A172 (cell line): ENCODE results near the gene ARMC3. TPM values are rescaled to one million over a fixed set of nuclear protein-coding genes. Genes with fewer than 3 reads are reported as not detected.
"Not testable (repeated sequence)": the region's sequence is repeated elsewhere in the genome, so short reads cannot be mapped to it uniquely, and the experiment has no call there.

Experiments
- DNase-seq: peaks from one replicate; pipeline ENCODE4 v3.0.0-alpha.2; 2015; ENCODE audit warnings: low spot score
- total RNA-seq: library from RNA; depleted of rRNA; stranded (reverse); fragments of >200 nt; shearing (Covaris generic); gene quantifications from 2 replicates; pipeline ENCODE4 v1.2.3, GENCODE V29; 2014

ARMC3 gene
- total RNA-seq, 1 experiment from 2014 or later: 0.31 TPM

DNA sequence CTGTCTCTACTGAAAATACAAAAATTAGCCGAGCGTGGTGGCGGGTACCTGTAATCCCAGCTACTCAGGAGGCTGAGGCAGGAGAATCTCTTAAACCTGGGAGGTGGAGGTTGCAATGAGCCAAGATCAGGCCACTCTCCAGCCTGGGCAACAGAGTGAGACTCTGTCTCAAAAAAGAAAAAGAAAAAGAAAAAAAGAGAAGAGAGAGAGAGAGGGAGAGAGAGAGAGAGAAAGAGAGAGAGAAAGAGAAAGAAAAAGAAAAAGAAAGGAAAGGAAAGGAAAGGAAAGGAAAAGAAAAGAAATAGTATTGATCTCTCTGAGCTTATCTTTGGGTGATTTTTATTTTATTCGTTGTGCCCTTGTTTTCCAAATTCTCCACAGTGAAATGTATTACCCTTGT is 1.2 kb downstream of the ARMC3 start:
- DNase-seq: not testable (repeated sequence)

DNA sequence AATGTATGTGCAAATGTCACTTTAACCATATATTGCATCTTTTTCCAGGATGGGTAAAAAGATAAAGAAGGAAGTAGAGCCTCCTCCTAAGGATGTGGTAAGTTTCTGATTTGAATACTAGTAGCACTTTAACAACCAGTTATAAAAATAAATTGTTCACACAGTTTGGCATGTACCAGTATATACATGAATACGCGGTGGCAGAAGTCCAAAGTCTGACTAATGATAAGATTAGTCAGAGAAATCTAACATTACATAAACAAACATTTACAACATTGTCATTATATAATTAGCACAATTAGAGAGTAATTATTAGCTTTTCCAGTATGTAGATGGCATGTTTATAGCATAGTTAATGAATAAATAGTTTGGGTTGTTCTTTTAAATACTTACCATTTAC is 4.1 kb downstream of the ARMC3 start:
- peak; percentile 67 for DNase-seq

GRCh38 chr10:22932626-22933370 is 4.9 kb downstream of the ARMC3 start:
- DNase-seq: no peak

- DNase-seq: no peak
Measured at GRCh38 chr10:22934726-22935125, 6.9 kb downstream of the ARMC3 start.

GRCh38 chr10:22942437-22942836 is 14.6 kb downstream of the ARMC3 start:
- no peak for DNase-seq

DNA sequence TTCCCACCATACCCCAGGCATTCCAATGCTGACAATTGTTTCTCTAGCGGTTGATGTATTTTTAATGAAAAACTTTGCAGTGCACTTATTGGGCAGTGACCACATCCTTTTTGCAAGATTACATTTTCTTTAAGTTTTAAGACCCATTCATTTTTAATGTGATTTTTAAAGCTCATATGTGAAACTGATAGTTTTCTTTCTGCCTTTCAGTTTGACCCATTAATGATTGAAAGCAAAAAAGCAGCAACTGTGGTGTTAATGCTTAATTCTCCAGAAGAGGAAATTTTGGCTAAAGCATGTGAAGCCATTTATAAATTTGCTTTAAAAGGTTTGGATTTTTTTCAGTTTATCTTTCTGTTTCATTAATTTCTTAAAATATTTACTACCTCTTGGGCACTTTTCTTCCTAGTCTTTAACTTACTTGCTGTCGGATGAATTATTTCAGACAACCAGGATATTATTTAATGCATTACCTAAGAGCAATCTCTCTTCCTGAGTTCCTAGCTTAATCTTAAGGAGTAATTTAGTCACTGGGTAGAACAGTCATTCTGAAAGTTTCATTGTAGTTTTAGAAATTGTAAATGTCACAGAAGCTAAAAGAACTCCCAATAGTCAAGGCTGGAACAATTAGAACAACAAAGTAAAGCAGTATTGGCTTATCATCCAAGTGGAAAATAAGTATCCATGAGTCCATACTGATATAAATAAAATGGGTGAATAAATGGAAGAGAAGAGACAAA is 18.3 kb downstream of the ARMC3 start:
- no peak for DNase-seq

DNA sequence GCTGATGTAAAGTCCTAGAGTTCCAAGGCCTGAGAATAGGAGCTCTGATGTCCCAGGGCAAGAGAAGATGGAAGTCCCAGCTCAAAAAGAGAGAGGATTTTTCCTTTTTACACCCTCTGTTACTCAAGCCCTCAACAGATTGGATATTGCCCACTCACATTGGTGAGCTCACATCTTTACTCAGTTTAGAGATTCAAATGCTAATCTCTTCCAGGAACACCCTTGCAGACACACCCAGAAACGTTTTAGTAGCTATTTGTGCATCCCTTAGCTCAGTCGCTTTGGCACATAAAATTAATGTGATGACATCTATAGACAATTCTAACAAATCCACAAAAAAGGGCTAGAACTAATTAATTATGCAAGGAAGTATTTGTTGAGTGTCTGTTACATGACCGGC is 27.1 kb downstream of the ARMC3 start:
- no peak for DNase-seq

DNA sequence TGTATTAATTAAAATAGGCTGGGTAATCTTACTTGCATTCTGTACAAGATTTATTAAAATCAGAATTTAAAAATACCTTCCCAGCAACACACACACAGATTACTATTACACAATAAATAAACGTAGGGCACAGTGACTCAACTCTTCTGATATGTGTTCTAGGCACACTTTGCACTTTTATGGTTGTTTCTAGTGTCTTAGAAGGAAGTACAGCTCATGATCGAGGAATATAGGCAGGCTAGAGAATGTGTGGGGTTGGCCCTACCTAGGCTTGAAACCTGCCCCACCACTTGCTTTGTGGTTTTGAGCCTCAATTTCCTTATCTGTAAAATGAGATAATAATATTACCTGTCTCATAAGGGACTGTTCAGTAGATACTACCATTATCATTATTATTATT is 30.5 kb downstream of the ARMC3 start:
- DNase-seq: no peak

- DNase-seq: no peak
Measured at GRCh38 chr10:22959292-22959691, 31.4 kb downstream of the ARMC3 start.

GRCh38 chr10:22959950-22960349 is 32.1 kb downstream of the ARMC3 start:
- no peak for DNase-seq

- no peak for DNase-seq
Measured at GRCh38 chr10:22962817-22963216, 35.0 kb downstream of the ARMC3 start.

GRCh38 chr10:22969704-22970103 is 41.9 kb downstream of the ARMC3 start:
- DNase-seq: no peak

DNA sequence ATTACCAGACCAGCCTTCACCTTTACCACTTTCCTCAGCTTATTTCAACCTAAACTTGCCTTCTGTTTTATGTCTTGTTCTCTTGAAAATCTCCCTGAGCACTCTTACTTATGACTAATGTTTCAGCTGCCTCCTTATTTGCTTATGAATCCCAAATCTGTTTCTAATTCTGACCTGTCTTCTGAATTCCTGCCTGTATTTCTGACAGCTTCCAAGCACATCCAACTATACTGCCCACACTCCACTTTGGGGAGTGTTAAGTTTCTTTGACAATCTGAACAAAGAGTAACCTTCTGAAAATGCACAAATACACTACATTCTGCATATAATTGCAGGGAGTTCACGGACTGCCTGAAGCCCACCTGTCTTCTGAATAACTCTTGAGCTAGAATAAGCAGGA is 48.7 kb downstream of the ARMC3 start:
- DNase-seq: no peak

GRCh38 chr10:22977751-22978150 is 49.9 kb downstream of the ARMC3 start:
- no peak for DNase-seq

DNA sequence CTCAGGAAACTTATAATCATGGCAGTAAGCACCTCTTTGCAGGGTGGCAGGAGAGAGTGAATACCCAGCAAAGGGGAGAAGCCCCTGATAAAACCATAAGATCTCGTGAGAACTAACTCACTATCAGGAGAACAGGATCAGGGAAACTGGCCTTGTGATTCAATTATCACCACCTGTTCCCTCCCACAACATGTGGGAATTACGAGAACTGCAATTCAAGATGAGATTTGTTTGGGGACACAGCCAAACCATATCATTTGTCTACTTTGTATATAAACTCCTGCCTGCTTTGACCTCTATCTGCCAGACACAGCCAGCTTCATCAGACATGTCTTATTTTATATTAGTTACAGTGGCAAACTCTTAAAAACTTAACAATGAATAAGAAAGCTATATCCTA is 50.4 kb downstream of the ARMC3 start:
- DNase-seq: peak; percentile 49

- no peak for DNase-seq
Measured at GRCh38 chr10:22978918-22979317, 51.1 kb downstream of the ARMC3 start.

- DNase-seq: no peak
Measured at GRCh38 chr10:22980822-22981221, 53.0 kb downstream of the ARMC3 start.

GRCh38 chr10:22984066-22984465 is 56.2 kb downstream of the ARMC3 start:
- DNase-seq: no peak

DNA sequence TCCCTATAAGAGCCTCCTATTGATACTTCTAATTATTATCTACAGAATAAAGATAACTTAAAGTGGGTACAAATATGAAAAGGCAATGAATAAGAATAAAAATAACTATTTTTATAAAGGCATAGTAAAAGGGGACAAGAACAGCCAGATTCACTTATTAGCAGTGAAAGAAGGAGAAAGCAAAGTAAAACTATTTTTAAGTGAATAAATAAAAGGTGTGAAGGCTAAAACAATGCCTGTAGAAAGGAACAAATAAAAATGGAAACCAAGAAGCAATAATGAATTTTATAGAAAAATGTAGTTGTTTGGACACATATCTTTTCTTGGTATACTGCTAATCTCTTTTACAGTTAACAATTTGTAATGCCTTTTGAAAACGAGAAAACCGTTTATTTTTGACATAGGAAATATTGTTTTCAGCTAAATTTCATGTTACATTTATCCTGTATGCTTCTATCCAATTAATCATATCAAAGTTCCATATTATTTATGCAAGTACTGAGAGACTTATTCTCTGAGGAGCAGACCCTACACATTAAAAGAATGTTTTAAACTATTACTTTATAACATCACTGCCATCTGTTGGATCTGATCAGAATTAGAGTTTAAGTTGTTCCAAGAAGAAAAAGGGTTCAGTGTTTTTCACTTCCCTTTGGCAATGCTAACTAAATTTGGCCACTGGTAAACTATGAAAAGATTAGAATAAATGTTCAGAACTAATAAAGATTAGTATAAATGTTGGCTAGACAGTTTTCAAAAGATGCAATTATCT is 59.1 kb downstream of the ARMC3 start:
- peak; percentile 53 for DNase-seq

DNA sequence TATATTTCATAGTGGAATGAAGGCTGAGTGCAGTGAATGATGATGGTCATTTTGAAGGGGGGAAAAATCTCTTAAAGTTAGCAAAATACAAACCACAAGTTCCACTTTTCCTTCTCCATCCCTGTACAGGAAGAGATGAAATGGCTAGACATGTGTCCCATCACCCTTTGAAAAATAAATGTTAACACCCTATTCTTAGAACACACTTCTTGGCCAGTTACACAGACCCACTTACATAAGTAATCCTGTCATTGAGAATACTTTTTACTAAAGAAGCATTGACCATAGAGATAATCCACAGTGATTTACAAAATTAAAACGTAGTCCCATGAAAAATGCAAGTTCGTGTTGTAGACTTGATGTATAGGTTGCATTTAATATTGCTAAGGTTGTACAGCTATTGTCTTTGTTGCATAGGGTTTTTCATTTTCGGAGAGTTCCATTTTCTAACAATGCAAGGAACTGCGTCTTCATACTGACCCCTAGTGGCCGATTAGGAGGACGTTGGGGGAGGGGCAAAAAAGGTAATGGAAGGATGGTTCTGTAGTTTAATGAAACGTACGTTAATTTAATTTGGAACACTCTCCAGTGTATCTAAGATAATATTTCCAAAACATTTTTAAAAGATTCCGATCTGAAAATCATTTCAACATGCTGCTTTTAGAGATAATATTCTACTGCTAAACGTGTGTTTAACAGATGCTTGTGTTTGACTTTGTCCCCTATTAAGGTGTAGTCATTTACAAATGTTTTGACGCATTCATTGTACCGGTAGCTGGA is 60.9 kb downstream of the ARMC3 start:
- DNase-seq: peak; percentile 59

- no peak for DNase-seq
Measured at GRCh38 chr10:22990443-22990842, 62.6 kb downstream of the ARMC3 start.

DNA sequence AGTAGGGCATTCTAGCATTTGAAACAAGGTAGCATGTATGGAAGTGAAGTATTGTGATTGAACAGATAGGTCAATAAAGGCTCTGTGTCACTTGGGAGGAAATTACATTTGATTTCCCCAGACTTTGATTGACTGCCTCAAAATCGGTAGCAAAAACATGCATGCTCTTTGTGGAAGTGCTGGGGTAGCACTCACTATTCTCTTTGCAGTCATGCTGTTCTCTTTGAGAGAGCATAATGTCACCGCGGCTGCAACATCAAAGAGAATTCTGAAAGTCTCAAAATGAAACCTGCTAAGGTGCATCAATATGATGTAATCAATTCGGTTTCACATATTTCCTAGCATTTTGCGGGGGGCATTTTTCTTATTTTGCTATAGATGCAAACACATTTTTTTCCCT is 64.2 kb downstream of the ARMC3 start:
- no peak for DNase-seq
